GM10847 (cell line): ENCODE data around the gene ENOX1.

Experiments used
- POLR2A ChIP-seq: IDR thresholded peaks from 2 replicates; pipeline ENCODE4 v1.6.1; 2011; ENCODE audit not compliant: insufficient read length; ENCODE audit errors: extremely low read depth

Gene ENOX1

DNA sequence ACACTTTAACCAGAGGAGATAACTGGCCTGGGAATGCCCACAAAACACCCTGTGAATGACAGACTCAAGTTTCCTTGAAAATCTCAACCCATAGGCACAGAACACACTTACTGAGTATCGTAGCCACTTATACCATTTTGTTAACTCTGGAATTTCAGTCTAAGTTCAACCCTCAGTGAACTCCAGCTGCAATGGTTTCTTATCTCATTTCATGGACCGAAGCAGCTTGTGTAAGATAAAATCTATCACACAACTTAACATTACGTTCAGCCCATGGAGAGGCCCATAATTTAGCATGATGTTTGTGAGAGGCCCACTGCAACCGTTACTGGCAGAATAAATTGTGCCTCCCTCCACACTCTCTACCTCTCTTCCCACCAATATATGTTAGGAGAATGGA is 440.3 kb downstream of the ENOX1 start:
- no peak for TF ChIP-seq POLR2A

DNA sequence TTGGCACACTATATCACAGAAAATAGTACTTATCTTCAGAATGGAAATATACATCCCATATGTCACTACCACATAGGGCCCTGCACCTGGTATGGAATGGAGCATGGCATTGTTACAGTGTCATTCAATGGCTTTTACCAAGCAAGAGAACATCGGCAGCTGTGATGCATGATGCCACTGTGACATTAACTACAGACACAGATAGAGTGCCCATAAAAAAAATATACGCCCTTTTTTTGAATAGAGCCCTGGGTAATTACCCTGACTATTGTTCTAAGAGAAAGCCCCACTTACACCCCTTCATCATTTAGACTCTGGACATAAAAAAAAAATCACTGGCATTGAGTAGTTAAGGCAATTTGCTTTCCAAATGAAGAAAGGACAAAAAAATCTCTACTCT is 443.1 kb downstream of the ENOX1 start:
- no peak for TF ChIP-seq POLR2A

DNA sequence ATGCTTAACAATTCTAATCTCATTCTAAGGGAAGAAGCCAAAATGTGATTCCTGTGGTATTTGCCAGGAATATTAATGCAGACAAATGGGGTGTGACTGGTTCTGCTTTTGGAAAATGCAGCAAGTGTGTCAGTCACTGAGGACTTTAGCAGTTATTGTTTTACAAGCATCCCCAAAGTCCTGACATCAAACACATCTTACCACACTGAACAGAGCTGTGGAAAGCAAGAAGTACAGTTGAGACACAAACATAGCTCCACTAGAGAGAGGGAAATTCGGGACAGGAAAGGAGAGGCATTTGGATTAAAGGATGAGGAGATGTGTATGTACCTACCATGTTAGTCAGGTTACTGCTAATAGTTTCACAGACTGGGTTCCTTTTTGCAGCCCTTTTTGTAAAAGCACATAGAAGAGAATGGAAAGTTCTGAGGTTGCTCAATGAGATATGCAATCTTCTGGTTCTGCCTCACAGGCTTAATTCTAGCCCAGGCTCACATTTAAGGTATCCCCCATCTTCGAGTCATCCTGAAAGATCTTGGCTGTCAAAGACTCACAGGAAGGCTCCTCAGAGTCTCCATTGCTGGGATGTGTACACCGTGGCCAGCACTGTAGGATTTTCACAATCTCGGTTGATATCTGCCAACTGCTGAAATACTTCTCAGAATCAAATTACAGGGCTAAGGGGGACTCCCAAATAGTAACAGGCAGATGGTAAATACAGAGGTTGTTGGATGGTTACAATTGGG is 446.8 kb downstream of the ENOX1 start:
- TF ChIP-seq POLR2A: no peak

DNA sequence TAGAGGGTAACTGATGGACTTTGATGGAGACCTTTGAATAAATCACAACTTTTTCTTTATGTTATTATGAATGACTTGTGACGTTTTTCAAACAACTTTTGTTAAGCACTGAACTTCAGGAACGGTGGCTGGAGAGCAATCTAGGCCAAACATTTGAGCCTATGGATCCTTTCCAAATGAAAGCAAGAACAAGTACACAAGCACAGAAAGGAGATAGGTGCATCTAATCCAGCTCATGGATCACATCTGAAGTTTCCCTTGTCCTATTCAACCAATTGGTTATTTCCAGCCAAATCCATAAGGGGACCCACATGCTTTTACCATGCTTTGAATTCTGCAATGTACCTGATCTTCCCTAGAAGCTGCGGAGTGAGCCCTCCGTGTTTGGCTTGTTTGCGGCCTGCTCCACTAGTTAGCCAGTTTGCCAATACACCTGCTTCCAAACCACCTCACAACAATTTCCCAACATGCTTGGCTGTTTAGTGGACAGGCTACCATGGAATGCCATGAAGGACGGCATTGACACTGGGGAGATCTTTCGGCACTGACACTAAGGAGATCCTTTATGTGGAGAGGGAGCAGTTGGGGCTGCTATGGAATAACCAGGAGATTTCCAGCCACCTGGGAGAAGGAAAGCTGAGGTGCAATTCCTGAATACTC is 447.5 kb downstream of the ENOX1 start:
- no peak for TF ChIP-seq POLR2A

DNA sequence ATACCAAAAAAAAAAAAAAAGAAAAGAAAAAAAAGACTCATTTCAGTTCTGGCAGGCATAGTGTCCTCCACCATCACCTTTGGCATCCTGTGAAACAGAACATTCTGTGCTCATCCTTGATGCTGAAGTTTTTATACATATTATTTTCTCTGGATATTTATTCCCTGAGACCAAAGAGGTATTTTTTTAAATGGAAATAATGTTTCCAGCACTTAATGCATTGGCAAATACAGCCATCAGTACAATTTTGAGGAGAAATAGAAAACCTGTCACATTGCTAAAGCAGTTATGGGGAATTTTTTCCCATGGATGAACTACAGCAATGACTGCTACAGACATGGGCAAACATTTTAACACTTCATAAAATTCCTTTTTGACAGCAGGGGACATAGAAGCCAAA is 451.0 kb downstream of the ENOX1 start:
- TF ChIP-seq POLR2A: no peak

DNA sequence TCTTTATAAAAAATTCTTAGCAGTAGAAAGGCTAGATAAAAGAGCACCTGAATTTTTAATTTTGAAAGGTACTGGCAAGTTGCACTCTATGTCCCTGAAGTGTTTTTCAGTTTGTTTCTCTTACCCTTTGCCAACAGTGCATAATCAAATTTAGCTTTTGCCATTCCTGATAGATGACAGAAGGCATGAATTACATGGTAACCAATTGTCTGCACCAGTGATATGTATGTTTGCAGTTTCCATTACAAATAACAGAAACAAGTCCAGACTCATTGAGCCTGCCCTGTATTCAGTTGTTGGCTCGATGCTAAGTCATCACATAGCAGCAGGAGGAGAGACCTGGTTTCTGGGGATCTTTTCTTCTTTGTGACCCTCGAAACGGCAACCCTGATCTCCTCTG is 453.6 kb downstream of the ENOX1 start:
- no peak for TF ChIP-seq POLR2A

DNA sequence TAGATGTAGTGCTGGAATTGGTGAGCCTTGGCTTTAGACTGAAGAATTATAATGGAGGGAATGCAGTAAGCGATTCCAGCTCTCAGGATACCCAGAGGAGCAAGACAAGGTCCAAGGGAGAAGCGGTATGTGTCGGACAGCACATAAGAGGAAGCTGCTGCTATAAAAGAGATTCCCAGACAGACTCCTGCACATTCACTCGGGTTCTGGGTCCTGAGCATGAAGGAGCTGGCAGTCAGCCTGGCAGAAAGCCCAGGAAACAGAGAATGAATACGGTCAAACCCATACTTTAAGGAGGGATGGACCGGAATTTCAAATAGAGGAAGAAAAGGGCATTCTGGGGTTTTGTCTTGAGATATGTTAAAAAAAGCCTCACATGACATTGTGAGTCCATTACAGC is 455.1 kb downstream of the ENOX1 start:
- TF ChIP-seq POLR2A: no peak

DNA sequence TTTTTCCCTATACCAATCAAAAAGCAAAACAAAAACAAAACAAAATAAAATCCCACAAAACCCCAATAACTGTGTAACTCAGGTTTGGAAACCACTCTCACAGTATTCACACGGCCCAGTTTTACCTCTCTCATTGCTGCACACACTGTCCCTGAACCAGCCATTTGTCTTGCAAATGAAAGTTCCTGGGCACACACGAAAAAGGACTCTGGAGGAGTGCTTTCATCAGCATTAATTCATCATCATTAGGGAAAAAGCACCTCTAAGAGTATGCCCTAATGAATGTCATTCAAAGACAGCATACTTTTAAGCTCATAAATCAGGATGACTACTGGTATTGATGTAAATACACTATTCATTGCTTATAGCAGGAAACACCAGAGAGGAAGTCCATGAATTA is 457.1 kb downstream of the ENOX1 start:
- TF ChIP-seq POLR2A: no peak

DNA sequence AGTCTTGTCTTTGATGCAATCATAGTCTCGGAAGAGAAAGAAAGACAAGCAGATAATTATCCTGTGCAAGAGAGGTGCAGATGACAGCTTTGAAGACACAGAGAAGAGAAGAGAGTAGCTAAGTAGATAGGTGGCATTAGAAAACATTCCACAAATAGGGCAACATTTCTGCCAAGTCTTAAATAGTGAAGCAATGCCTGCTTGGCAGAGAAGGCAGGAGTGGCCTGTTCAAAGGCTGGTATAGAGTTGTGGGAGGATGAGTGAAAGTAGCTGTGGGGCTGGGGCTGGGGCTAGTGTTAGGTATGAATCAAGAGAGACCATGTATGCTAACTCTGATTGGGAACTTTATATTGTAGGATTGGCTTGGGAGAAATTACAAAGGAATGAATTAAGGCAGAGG is 457.9 kb downstream of the ENOX1 start:
- TF ChIP-seq POLR2A: no peak

DNA sequence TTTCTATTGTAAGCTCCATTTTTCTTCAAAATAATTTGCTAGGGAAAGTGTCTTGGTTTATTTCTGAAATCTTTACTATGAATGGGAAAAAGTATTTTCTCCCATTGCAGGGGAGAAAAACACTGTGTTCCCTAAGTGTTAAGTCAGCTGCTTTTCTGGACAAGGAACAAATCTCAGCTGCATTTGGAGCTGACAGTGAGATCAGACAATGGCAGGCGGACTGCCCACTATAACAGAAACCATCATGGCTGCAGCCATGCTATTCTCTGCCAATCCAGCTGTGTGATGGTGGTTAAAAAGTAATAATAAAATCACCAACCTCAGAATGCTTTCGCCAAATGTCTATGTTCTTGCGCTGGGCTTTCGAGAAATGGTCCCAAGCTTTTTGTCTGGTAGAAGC is 460.7 kb downstream of the ENOX1 start:
- TF ChIP-seq POLR2A: no peak

DNA sequence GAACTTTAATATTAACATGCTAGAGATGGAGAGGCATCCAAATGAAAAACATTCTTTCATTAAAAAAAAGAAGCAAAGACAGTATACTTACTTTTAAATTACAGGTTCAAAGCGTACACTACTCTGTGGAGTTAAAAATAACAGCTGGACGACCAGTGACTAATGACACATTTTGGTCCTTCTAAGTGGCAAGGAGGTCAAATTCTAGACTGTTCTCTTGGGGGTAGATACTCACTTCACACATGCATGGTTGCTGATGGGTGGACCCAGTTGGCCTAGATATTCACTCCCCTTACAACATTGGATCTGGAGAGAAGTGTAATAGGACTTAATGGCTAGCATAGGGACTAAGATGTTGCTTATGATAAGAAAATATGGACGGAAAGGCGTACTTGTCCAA is 461.1 kb downstream of the ENOX1 start:
- no peak for TF ChIP-seq POLR2A

DNA sequence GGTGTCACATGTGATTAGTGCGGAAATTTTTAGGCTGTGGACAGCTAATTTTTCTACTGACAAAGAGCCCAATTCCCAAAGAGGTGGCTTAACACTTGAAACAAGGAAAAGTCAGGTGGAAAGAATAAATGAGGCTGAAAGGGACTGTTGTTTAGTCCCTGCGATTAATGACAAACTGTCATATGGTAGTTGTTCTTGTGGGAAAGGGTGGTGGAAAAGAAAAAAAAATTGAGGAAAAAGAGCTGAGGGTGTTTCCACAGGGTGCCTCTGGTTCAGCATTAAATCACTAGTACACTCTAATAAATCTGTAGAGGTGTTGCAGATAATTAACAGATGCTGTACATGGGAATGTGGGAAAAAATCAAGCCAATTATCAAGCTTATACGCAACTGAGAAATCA is 462.6 kb downstream of the ENOX1 start:
- TF ChIP-seq POLR2A: no peak

DNA sequence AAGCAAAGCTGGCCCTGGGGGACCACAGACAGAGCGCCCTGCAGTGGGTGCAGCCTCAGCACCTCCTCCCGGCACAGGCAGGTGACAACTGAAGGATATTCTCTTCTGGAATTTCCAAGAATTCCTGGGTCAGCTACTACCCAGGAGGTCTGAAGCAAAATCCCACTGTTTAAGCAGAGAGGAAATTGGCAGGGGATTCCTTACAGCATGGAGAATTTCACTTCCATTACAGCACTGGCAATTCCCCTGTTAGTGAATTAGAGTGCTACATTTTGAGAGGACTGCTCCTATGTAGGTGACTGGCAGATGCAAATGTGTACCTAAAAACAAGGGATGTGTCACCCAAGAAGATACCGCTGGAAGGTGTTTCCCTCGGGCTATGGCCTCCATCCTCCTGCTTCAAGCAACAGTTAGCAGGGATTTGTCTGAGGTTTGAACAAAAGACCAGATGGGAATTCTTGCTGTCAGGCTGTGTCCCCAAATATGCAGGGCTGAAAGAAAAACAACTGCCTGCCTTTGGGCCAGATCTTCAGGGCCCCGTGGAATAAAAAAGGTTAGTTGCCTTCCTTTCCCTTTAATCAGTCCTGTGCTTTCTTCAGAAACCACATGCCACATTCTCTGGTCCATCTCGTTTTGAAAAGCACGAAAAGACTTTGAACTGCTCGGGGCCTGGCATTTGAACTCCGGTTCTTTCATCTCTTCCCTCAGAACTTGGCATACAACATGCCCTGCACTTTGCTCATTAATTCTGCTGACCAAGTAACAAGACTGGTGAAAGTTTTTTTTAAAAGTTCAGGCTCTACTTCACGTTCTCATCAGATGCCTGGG is 466.9 kb downstream of the ENOX1 start:
- no peak for TF ChIP-seq POLR2A

DNA sequence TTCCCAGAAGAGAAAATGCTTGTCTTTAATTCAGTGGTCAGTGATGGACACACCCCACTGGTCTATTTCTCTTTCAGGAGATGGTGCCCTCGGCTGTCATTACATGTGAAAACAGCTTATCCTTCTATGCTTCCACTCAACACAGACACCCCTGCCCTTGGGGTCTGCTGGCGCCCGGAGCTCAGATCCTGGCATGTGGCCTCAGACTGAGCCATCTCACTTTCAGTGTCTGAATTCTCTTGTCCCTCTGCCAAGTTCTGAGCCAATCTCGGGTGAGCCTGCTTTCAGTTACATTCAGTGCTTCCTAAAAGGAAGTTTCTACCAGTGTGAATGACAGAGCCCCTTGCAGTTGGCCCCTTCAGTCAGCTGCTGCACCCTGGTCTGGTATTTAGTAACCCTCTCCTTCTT is 469.8 kb downstream of the ENOX1 start:
- no peak for TF ChIP-seq POLR2A

DNA sequence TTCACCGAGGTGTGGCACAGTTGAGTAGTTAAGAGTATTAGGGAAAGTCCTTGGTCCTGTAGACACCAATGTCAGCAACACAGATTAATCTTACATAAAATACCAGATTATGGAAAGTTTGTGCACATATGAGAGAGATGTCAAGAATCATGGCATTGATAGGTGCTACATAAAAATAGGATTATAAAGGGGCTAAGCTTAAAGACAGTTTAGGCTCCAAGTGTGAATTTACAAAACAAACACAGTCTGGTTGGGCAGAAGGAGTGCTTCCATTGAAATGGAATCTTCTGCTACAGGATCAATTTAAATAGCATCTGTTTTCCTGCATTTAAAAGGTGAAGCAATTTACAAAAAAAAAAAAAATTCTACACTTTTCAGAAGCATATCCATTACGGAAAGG is 470.5 kb downstream of the ENOX1 start:
- no peak for TF ChIP-seq POLR2A

DNA sequence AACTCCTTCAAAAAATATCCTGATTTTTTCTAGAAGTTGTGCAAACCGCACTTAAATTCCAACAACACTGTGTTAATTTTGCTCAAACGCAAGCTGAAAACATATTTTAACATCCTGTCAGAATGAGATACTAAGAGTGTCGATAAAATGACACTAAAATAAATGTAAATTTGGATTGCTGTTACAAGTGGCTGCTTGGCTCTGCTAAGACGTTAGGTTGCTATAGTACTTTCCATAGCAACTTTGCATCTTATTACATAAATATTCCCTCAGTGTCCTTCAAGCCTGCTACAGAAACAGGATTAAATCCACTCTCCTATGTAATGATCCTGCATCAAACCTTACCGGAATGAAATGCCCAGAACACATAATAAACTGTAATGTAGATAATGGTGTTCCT is 471.2 kb downstream of the ENOX1 start:
- no peak for TF ChIP-seq POLR2A
